Ascending aorta (tissue), 2 donors: ENCODE measurements around the gene TEC. TPM values are rescaled to one million over a fixed set of nuclear protein-coding genes. Genes with fewer than 3 reads are reported as not detected.

Source experiments
- DNase-seq, 2 donors: peaks; one replicate each; pipeline ENCODE4 v3.0.0-alpha.2; 2019; ENCODE audit warnings: low spot score in 2 of 2
- H3K27ac ChIP-seq, 2 donors: fragments of 200-600 bp; sonication (generic); one replicate each; pipeline ENCODE4 v1.5.1; 2016 to 2017; ENCODE audit warnings: mild to moderate bottlenecking in 1 of 2
- H3K27me3 ChIP-seq: fragments of 200-600 bp; sonication (generic); one replicate; pipeline ENCODE4 v1.5.1; 2017
- H3K36me3 ChIP-seq, 2 donors: fragments of 200-600 bp; sonication (generic); one replicate each; pipeline ENCODE4 v1.5.1; 2016
- H3K4me1 ChIP-seq, 2 donors: fragments of 200-600 bp; sonication (generic); one replicate each; pipeline ENCODE4 v1.5.1; 2016 to 2017; ENCODE audit warnings: mild to moderate bottlenecking in 1 of 2
- H3K4me3 ChIP-seq, 2 donors: fragments of 200-600 bp; sonication (generic); one replicate each; pipeline ENCODE4 v1.5.1; 2016 to 2017; ENCODE audit warnings: mild to moderate bottlenecking in 1 of 2
- H3K9me3 ChIP-seq, 2 donors: fragments of 200-600 bp; sonication (generic); one replicate each; pipeline ENCODE4 v1.5.1; 2016
- intact Hi-C: fragments of 100-400 bp; cut with DNase I; formaldehyde crosslinking; loops from one replicate; pipeline ENCODE4 v1.15.1; 2023
- total RNA-seq: library from RNA; depleted of rRNA; stranded (reverse); fragments of >200 nt; gene quantifications from one replicate; pipeline ENCODE4 v1.1.0, GENCODE V29; 2016
- TF ChIP-seq, protein P1 (sequence below), 3 experiments: fragments of 200-600 bp in 2 of 3; fragments of 450-650 bp in 1 of 3; sonication (generic) in 2 of 3; IDR thresholded peaks; one replicate each; pipeline ENCODE4 v1.5.1; 2016 to 2019; ENCODE audit warnings: antibody characterized with exemption in 3 of 3, mild to moderate bottlenecking in 1 of 3, moderate library complexity in 1 of 3

Gene TEC
- total RNA-seq, 1 donor from 2014 or later = 4.5 TPM

DNA sequence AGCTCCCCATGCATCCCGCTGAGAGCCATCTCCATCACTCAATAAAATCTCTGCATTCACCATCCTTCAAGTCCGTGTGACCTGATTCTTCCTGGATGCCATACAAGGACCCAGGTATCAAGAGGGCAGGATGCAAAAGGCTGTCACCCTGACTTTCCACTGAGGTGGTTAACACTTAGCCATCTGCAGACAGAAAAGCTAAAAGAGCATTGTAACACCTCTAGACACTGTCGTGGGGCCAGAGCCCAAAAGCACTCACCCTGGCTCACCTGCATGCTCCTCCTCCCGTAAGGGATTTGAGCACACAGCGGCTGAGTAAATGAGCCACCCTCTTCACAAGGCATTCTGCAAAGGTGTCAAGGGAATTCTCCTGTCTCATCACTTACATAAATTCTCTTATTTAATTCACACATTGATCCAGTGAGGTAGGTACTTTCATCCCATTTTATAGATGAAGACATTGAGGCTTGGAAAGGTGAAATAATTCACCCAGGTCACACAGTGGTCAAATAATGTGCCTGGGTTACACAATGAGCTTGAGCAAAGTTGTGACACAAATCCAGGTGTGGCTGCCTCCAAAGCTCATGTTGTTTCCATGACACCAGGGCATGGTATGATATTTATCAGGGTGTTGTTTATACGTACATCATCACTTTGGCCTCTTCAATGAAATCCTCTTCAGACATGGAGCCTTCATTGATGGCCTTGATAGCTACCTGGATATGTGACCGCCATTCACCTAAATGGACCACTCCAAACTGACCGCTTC is 183.6 kb downstream of the TEC start:
- Histone ChIP-seq H3K4me3 (no peak overlapping the region), H3K27ac (no peak overlapping the region), H3K9me3 (no peaks in the 10 kb centered on the region), H3K4me1 (no peaks in the 10 kb centered on the region), H3K27me3 (no peaks in the 10 kb centered on the region), H3K36me3 (no peaks in the 10 kb centered on the region)
- intact Hi-C loops = loop anchor here (5.0 kb wide), 2 partner anchors 69 to 159 kb away; partner anchors contain the start of genes CNGA1 and NIPAL1
- TF ChIP-seq, protein P1, sequence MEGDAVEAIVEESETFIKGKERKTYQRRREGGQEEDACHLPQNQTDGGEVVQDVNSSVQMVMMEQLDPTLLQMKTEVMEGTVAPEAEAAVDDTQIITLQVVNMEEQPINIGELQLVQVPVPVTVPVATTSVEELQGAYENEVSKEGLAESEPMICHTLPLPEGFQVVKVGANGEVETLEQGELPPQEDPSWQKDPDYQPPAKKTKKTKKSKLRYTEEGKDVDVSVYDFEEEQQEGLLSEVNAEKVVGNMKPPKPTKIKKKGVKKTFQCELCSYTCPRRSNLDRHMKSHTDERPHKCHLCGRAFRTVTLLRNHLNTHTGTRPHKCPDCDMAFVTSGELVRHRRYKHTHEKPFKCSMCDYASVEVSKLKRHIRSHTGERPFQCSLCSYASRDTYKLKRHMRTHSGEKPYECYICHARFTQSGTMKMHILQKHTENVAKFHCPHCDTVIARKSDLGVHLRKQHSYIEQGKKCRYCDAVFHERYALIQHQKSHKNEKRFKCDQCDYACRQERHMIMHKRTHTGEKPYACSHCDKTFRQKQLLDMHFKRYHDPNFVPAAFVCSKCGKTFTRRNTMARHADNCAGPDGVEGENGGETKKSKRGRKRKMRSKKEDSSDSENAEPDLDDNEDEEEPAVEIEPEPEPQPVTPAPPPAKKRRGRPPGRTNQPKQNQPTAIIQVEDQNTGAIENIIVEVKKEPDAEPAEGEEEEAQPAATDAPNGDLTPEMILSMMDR (IDR thresholded peaks at IDR 0.05) = no peak
- no peak for DNase-seq

Other genes starting within 250 kb of the TEC start
- gene TXK, start 135.6 kb downstream of the TEC start, total RNA-seq = not detected
- gene SLAIN2, start 71.7 kb upstream of the TEC start, total RNA-seq = 26.3 TPM
- gene SLC10A4, start 213.5 kb upstream of the TEC start, total RNA-seq = 0.21 TPM
- 1.4 TPM for gene ZAR1, start 220.4 kb upstream of the TEC start, total RNA-seq